Adrenal gland (tissue), 5 donors: ENCODE measurements around the gene CIAPIN1.

ENCODE experiments used
- POLR2A ChIP-seq, 2 donors: fragments of 450-650 bp; IDR thresholded peaks; one replicate each; pipeline ENCODE4 v1.6.1; 2017; ENCODE audit warnings: antibody characterized with exemption in 2 of 2, mild to moderate bottlenecking in 2 of 2, moderate library complexity in 1 of 2
- TF ChIP-seq, protein P1 (sequence below), 6 experiments: fragments of 450-650 bp in 4 of 6; fragments of 200-600 bp in 2 of 6; sonication (generic) in 1 of 6; IDR thresholded peaks; 1 replicate in 5 of 6; 2 replicates in 1 of 6; pipeline versions ENCODE4 v1.5.1 to v1.8.0; 2016 to 2021; ENCODE audit warnings: antibody characterized with exemption in 6 of 6, mild to moderate bottlenecking in 2 of 6, moderate library complexity in 1 of 6
- donor health status: DM: no; HTN: no; CAD: no.

DNA sequence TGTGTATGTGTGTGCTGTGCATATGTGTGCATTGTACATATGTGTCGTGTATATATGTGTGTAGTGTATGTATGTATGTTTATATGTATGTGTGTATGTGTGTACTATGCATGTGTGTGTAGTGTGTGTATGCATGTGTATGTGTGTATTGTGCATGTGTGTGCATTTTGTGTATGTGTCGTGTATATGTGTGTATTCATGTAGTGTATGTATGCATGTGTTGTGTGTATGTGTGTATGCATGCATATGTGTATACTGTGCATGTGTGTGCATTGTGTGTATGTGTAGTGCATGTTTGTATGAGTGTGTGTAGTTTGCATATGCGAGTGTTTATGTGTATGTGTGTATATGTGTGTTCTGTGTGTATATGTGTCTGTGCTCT lies 58.1 kb downstream of the CIAPIN1 start:
- TF ChIP-seq, protein P1, sequence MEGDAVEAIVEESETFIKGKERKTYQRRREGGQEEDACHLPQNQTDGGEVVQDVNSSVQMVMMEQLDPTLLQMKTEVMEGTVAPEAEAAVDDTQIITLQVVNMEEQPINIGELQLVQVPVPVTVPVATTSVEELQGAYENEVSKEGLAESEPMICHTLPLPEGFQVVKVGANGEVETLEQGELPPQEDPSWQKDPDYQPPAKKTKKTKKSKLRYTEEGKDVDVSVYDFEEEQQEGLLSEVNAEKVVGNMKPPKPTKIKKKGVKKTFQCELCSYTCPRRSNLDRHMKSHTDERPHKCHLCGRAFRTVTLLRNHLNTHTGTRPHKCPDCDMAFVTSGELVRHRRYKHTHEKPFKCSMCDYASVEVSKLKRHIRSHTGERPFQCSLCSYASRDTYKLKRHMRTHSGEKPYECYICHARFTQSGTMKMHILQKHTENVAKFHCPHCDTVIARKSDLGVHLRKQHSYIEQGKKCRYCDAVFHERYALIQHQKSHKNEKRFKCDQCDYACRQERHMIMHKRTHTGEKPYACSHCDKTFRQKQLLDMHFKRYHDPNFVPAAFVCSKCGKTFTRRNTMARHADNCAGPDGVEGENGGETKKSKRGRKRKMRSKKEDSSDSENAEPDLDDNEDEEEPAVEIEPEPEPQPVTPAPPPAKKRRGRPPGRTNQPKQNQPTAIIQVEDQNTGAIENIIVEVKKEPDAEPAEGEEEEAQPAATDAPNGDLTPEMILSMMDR (IDR thresholded peaks at IDR 0.05): no peak
- TF ChIP-seq POLR2A (IDR thresholded peaks at IDR 0.05): no peak
